IPS-18a (cell line): ENCODE data around the gene GRIN2D.

Source experiments
- H3K27ac ChIP-seq: one replicate; pipeline ENCODE4 v1.5.1; 2013; ENCODE audit warnings: low read length
- H3K27me3 ChIP-seq: one replicate; pipeline ENCODE4 v1.6.1; 2013; ENCODE audit warnings: mild to moderate bottlenecking, low read length; ENCODE audit not compliant: control insufficient read depth, insufficient read depth
- H3K36me3 ChIP-seq: one replicate; pipeline ENCODE4 v1.6.1; 2013; ENCODE audit warnings: low read depth, low read length; ENCODE audit not compliant: control insufficient read depth
- H3K4me1 ChIP-seq: one replicate; pipeline ENCODE4 v1.6.1; 2013; ENCODE audit warnings: low read depth, low read length; ENCODE audit not compliant: control insufficient read depth
- H3K4me3 ChIP-seq: one replicate; pipeline ENCODE4 v1.5.1; 2013; ENCODE audit warnings: low read length
- H3K9ac ChIP-seq: one replicate; pipeline ENCODE4 v1.6.1; 2013; ENCODE audit warnings: mild to moderate bottlenecking, low read length, moderate library complexity
- H3K9me3 ChIP-seq: one replicate; pipeline ENCODE4 v1.6.1; 2013; ENCODE audit warnings: low read depth, low read length; ENCODE audit not compliant: control insufficient read depth

Gene GRIN2D

GRCh38 chr19:48393559-48394330 is at the start of gene GRIN2D:
Gene GRIN2D, plus strand, starts transcription at chr19:48393668. Its CDS starts 4,725 bp downstream, at chr19:48398393.
- H3K27me3 ChIP-seq = peaks cover 61% of the 10 kb centered on the region
- no peak within 1 kb of the TSS for H3K9ac ChIP-seq

GRCh38 chr19:48344892-48345291 is 48.6 kb upstream of the GRIN2D start:
- Histone ChIP-seq H3K27me3 (no peaks in the 10 kb centered on the region), H3K4me3 (no peak overlapping the region), H3K9me3 (no peaks in the 10 kb centered on the region), H3K27ac (no peak overlapping the region), H3K9ac (no peak overlapping the region), H3K4me1 (no peaks in the 10 kb centered on the region), H3K36me3 (no peaks in the 10 kb centered on the region)

More at GRCh38 chr19:48393559-48394330, at the start of gene GRIN2D:
- Histone ChIP-seq H3K27ac (no peak within 1 kb of the TSS), H3K9me3 (no peaks in the 10 kb centered on the region), H3K4me3 (peak within 1 kb of the TSS; percentile 53), H3K36me3 (peaks cover 6% of the 10 kb centered on the region), H3K4me1 (peaks cover 23% of the 10 kb centered on the region)

- H3K27ac ChIP-seq = no peak overlapping the region
- no peaks in the 10 kb centered on the region for H3K4me1 ChIP-seq
- H3K36me3 ChIP-seq = no peaks in the 10 kb centered on the region
- no peaks in the 10 kb centered on the region for H3K9me3 ChIP-seq
- H3K27me3 ChIP-seq = no peaks in the 10 kb centered on the region
- H3K4me3 ChIP-seq = no peak overlapping the region
- H3K9ac ChIP-seq = no peak overlapping the region
Observed at GRCh38 chr19:48346191-48346590, 47.3 kb upstream of the GRIN2D start.

GRCh38 chr19:48348045-48348444 is 45.4 kb upstream of the GRIN2D start:
- no peaks in the 10 kb centered on the region for H3K4me1 ChIP-seq
- H3K27me3 ChIP-seq = no peaks in the 10 kb centered on the region
- no peaks in the 10 kb centered on the region for H3K36me3 ChIP-seq
- no peaks in the 10 kb centered on the region for H3K9me3 ChIP-seq
- H3K27ac ChIP-seq = no peak overlapping the region
- H3K4me3 ChIP-seq = no peak overlapping the region
- H3K9ac ChIP-seq = no peak overlapping the region

GRCh38 chr19:48348737-48349136 is 44.7 kb upstream of the GRIN2D start:
- no peaks in the 10 kb centered on the region for H3K4me1 ChIP-seq
- H3K9me3 ChIP-seq = no peaks in the 10 kb centered on the region
- no peak overlapping the region for H3K9ac ChIP-seq
- H3K36me3 ChIP-seq = no peaks in the 10 kb centered on the region
- no peak overlapping the region for H3K4me3 ChIP-seq
- H3K27me3 ChIP-seq = no peaks in the 10 kb centered on the region
- H3K27ac ChIP-seq = no peak overlapping the region

- Histone ChIP-seq H3K36me3 (no peaks in the 10 kb centered on the region), H3K9ac (no peak overlapping the region), H3K27ac (no peak overlapping the region), H3K27me3 (no peaks in the 10 kb centered on the region), H3K9me3 (no peaks in the 10 kb centered on the region), H3K4me3 (no peak overlapping the region), H3K4me1 (no peaks in the 10 kb centered on the region)
Observed at GRCh38 chr19:48350856-48351255, 42.6 kb upstream of the GRIN2D start.

- H3K27me3 ChIP-seq = no peaks in the 10 kb centered on the region
- H3K4me3 ChIP-seq = no peak overlapping the region
- H3K4me1 ChIP-seq = no peaks in the 10 kb centered on the region
- H3K9ac ChIP-seq = no peak overlapping the region
- no peak overlapping the region for H3K27ac ChIP-seq
- H3K36me3 ChIP-seq = no peaks in the 10 kb centered on the region
- H3K9me3 ChIP-seq = no peaks in the 10 kb centered on the region
Observed at GRCh38 chr19:48351341-48351752, 42.1 kb upstream of the GRIN2D start.

- H3K27me3 ChIP-seq = no peaks in the 10 kb centered on the region
- no peaks in the 10 kb centered on the region for H3K4me1 ChIP-seq
- no peak overlapping the region for H3K9ac ChIP-seq
- no peak overlapping the region for H3K27ac ChIP-seq
- H3K4me3 ChIP-seq = no peak overlapping the region
- no peaks in the 10 kb centered on the region for H3K9me3 ChIP-seq
- H3K36me3 ChIP-seq = no peaks in the 10 kb centered on the region
Observed at GRCh38 chr19:48353677-48354076, 39.8 kb upstream of the GRIN2D start.

- Histone ChIP-seq H3K27me3 (no peaks in the 10 kb centered on the region), H3K27ac (no peak overlapping the region), H3K4me1 (no peaks in the 10 kb centered on the region), H3K36me3 (no peaks in the 10 kb centered on the region), H3K9me3 (no peaks in the 10 kb centered on the region), H3K9ac (no peak overlapping the region), H3K4me3 (no peak overlapping the region)
Observed at GRCh38 chr19:48354332-48354992, 39.0 kb upstream of the GRIN2D start.

- H3K9ac ChIP-seq = no peak overlapping the region
- no peak overlapping the region for H3K4me3 ChIP-seq
- H3K4me1 ChIP-seq = no peaks in the 10 kb centered on the region
- H3K27me3 ChIP-seq = no peaks in the 10 kb centered on the region
- H3K9me3 ChIP-seq = no peaks in the 10 kb centered on the region
- H3K27ac ChIP-seq = no peak overlapping the region
- H3K36me3 ChIP-seq = no peaks in the 10 kb centered on the region
Observed at GRCh38 chr19:48355365-48355954, 38.0 kb upstream of the GRIN2D start.

- H3K4me1 ChIP-seq = no peaks in the 10 kb centered on the region
- H3K27ac ChIP-seq = no peak overlapping the region
- no peak overlapping the region for H3K9ac ChIP-seq
- H3K9me3 ChIP-seq = no peaks in the 10 kb centered on the region
- no peak overlapping the region for H3K4me3 ChIP-seq
- no peaks in the 10 kb centered on the region for H3K27me3 ChIP-seq
- no peaks in the 10 kb centered on the region for H3K36me3 ChIP-seq
Observed at GRCh38 chr19:48359123-48359522, 34.3 kb upstream of the GRIN2D start.
